Type B pancreatic cell (in vitro differentiated cells): ENCODE data around the gene PIGX. TPM values are rescaled to one million over a fixed set of nuclear protein-coding genes. Genes with fewer than 3 reads are reported as not detected.

Source experiments
- DNase-seq: peaks from one replicate; pipeline ENCODE4 v3.0.0; 2021; ENCODE audit warnings: mixed read lengths; ENCODE audit not compliant: unreplicated experiment; ENCODE audit errors: extremely low spot score
- H3K27ac Mint-ChIP-seq: 2 replicates; pipeline ENCODE4 v1.8.0; 2021; ENCODE audit warnings: mild to moderate bottlenecking, mixed read lengths
- H3K27me3 Mint-ChIP-seq: 2 replicates; pipeline ENCODE4 v1.8.0; 2021; ENCODE audit warnings: mixed read lengths
- H3K36me3 Mint-ChIP-seq: 2 replicates; pipeline ENCODE4 v1.8.0; 2021; ENCODE audit warnings: mixed read lengths
- H3K4me1 Mint-ChIP-seq: one replicate; pipeline ENCODE4 v1.8.0; 2021; ENCODE audit warnings: mixed read lengths; ENCODE audit not compliant: unreplicated experiment
- H3K4me3 Mint-ChIP-seq: 2 replicates; pipeline ENCODE4 v1.8.0; 2021; ENCODE audit warnings: mild to moderate bottlenecking, mixed read lengths
- H3K9me3 Mint-ChIP-seq: 2 replicates; pipeline ENCODE4 v1.8.0; 2021; ENCODE audit warnings: mixed read lengths
- total RNA-seq: library from RNA; stranded (reverse); gene quantifications from 2 replicates; pipeline ENCODE4 v1.2.1, GENCODE V29; 2021; ENCODE audit warnings: low replicate concordance
- TF ChIP-seq, protein P1 (sequence below): fragments of 200-600 bp; sonication (generic); conservative IDR thresholded peaks from 2 replicates; pipeline ENCODE4 v1.5.0; 2021; ENCODE audit warnings: antibody characterized with exemption, mild to moderate bottlenecking

PIGX gene
- total RNA-seq, 1 donor from 2014 or later: 26.9 TPM

DNA sequence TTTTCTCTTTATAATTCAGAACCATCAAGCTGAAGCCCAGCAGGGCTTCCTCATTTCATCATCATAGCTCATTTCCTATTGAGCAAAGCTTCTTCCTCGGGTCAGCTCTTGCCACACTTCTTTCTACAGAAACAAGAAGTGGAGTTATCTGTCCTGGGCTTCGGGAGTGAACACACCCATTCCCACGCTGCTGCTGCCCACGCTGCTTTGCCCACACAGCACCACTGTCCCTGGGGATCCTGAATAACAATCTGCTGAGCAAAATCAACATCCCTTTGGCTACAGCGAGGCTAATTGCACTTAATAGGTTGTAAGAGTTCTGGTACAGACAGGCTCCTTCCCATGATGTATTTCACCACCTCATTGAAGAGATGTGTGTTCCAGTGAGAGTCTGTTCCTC, 23.8 kb upstream of the PIGX start:
- Mint-ChIP-seq H3K27ac (no peak overlapping the region), H3K9me3 (no peaks in the 10 kb centered on the region), H3K4me3 (no peak overlapping the region), H3K36me3 (no peaks in the 10 kb centered on the region), H3K4me1 (peaks cover 13% of the 10 kb centered on the region), H3K27me3 (peaks cover 4% of the 10 kb centered on the region)
- DNase-seq: no peak
- TF ChIP-seq, protein P1, sequence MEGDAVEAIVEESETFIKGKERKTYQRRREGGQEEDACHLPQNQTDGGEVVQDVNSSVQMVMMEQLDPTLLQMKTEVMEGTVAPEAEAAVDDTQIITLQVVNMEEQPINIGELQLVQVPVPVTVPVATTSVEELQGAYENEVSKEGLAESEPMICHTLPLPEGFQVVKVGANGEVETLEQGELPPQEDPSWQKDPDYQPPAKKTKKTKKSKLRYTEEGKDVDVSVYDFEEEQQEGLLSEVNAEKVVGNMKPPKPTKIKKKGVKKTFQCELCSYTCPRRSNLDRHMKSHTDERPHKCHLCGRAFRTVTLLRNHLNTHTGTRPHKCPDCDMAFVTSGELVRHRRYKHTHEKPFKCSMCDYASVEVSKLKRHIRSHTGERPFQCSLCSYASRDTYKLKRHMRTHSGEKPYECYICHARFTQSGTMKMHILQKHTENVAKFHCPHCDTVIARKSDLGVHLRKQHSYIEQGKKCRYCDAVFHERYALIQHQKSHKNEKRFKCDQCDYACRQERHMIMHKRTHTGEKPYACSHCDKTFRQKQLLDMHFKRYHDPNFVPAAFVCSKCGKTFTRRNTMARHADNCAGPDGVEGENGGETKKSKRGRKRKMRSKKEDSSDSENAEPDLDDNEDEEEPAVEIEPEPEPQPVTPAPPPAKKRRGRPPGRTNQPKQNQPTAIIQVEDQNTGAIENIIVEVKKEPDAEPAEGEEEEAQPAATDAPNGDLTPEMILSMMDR: no peak

GRCh38 chr3:196689941-196690660, 22.1 kb upstream of the PIGX start:
- peaks cover 7% of the 10 kb centered on the region for H3K4me1 Mint-ChIP-seq
- H3K4me3 Mint-ChIP-seq: no peak overlapping the region
- H3K27me3 Mint-ChIP-seq: peaks cover 4% of the 10 kb centered on the region
- DNase-seq: no peak
- TF ChIP-seq, protein P1: no peak
- H3K9me3 Mint-ChIP-seq: no peaks in the 10 kb centered on the region
- H3K36me3 Mint-ChIP-seq: no peaks in the 10 kb centered on the region
- no peak overlapping the region for H3K27ac Mint-ChIP-seq

GRCh38 chr3:196691386-196691785, 20.8 kb upstream of the PIGX start:
- Mint-ChIP-seq H3K4me1 (peaks cover 6% of the 10 kb centered on the region), H3K36me3 (no peaks in the 10 kb centered on the region), H3K4me3 (no peak overlapping the region), H3K27ac (no peak overlapping the region), H3K9me3 (no peaks in the 10 kb centered on the region), H3K27me3 (peaks cover 4% of the 10 kb centered on the region)
- TF ChIP-seq, protein P1: no peak
- no peak for DNase-seq

- TF ChIP-seq, protein P1: no peak
- H3K36me3 Mint-ChIP-seq: no peaks in the 10 kb centered on the region
- H3K4me3 Mint-ChIP-seq: no peak overlapping the region
- no peak for DNase-seq
- H3K27me3 Mint-ChIP-seq: peaks cover 4% of the 10 kb centered on the region
- no peaks in the 10 kb centered on the region for H3K4me1 Mint-ChIP-seq
- H3K9me3 Mint-ChIP-seq: no peaks in the 10 kb centered on the region
- no peak overlapping the region for H3K27ac Mint-ChIP-seq
These were observed 18.0 kb upstream of the PIGX start for GRCh38 chr3:196694202-196694638.

GRCh38 chr3:196694941-196695848, 17.0 kb upstream of the PIGX start:
- no peaks in the 10 kb centered on the region for H3K36me3 Mint-ChIP-seq
- no peaks in the 10 kb centered on the region for H3K9me3 Mint-ChIP-seq
- H3K27me3 Mint-ChIP-seq: peaks cover 4% of the 10 kb centered on the region
- DNase-seq: no peak
- TF ChIP-seq, protein P1: no peak
- no peak overlapping the region for H3K27ac Mint-ChIP-seq
- no peaks in the 10 kb centered on the region for H3K4me1 Mint-ChIP-seq
- no peak overlapping the region for H3K4me3 Mint-ChIP-seq
